H9 (cell line): ENCODE results near the gene NAA25. TPM values are rescaled to one million over a fixed set of nuclear protein-coding genes. Genes with fewer than 3 reads are reported as not detected.

ENCODE experiments used
- DNase-seq: peaks from one replicate; pipeline ENCODE4 v3.0.0-alpha.2; 2017
- H2AFZ ChIP-seq: one replicate; pipeline ENCODE4 v1.6.1; 2013; ENCODE audit warnings: mild to moderate bottlenecking, low read length, control low read depth, moderate library complexity
- H2AK5ac ChIP-seq: 2 replicates; pipeline ENCODE4 v1.6.1; 2013; ENCODE audit warnings: low read length, control low read depth, mixed read lengths; ENCODE audit not compliant: insufficient read length
- H2BK120ac ChIP-seq: one replicate; pipeline ENCODE4 v1.6.1; 2013; ENCODE audit warnings: low read depth, mild to moderate bottlenecking, low read length, control low read depth, inconsistent platforms; ENCODE audit not compliant: poor library complexity, severe bottlenecking
- H2BK12ac ChIP-seq: 2 replicates; pipeline ENCODE4 v1.6.1; 2013; ENCODE audit warnings: low read length, control low read depth, mixed read lengths, low read depth; ENCODE audit not compliant: insufficient read length
- H2BK15ac ChIP-seq: 2 replicates; pipeline ENCODE4 v1.6.1; 2013; ENCODE audit warnings: low read depth, low read length, control low read depth
- H2BK20ac ChIP-seq: one replicate; pipeline ENCODE4 v1.6.1; 2013; ENCODE audit warnings: low read depth, mild to moderate bottlenecking, low read length, control low read depth, inconsistent platforms; ENCODE audit not compliant: poor library complexity, severe bottlenecking
- H2BK5ac ChIP-seq: 2 replicates; pipeline ENCODE4 v1.6.1; 2013; ENCODE audit warnings: low read length, control low read depth, mixed read lengths; ENCODE audit not compliant: insufficient read length
- H3K14ac ChIP-seq: 2 replicates; pipeline ENCODE4 v1.6.1; 2013; ENCODE audit warnings: low read length, control low read depth; ENCODE audit not compliant: insufficient read depth
- H3K18ac ChIP-seq: 2 replicates; pipeline ENCODE4 v1.6.1; 2013; ENCODE audit warnings: low read depth, mild to moderate bottlenecking, mixed read lengths, low read length, control low read depth; ENCODE audit not compliant: insufficient read length
- H3K23ac ChIP-seq: 2 replicates; pipeline ENCODE4 v1.6.1; 2013; ENCODE audit warnings: low read length, control low read depth, mixed read lengths, low read depth; ENCODE audit not compliant: insufficient read length
- H3K23me2 ChIP-seq: 2 replicates; pipeline ENCODE4 v1.6.1; 2013; ENCODE audit warnings: low read depth, mild to moderate bottlenecking, mixed read lengths, low read length, control low read depth; ENCODE audit not compliant: insufficient read length, poor library complexity, severe bottlenecking
- H3K27ac ChIP-seq: 2 replicates; pipeline ENCODE4 v1.5.1; 2013; ENCODE audit warnings: low read length, control low read depth, mixed read lengths, low read depth; ENCODE audit not compliant: insufficient read length
- H3K27me3 ChIP-seq: 2 replicates; pipeline ENCODE4 v1.6.1; 2013; ENCODE audit warnings: low read length, control low read depth, inconsistent platforms; ENCODE audit not compliant: insufficient read depth
- H3K4ac ChIP-seq: 2 replicates; pipeline ENCODE4 v1.6.1; 2013; ENCODE audit warnings: low read depth, mild to moderate bottlenecking, control low read depth, inconsistent platforms, low read length, moderate library complexity
- H3K4me1 ChIP-seq: 2 replicates; pipeline ENCODE4 v1.6.1; 2013; ENCODE audit warnings: low read length, control low read depth, inconsistent platforms; ENCODE audit not compliant: insufficient read depth
- H3K4me2 ChIP-seq: 2 replicates; pipeline ENCODE4 v1.6.1; 2013; ENCODE audit warnings: low read length, control low read depth, mixed read lengths; ENCODE audit not compliant: insufficient read length, insufficient read depth
- H3K56ac ChIP-seq: 2 replicates; pipeline ENCODE4 v1.6.1; 2013; ENCODE audit warnings: low read depth, mild to moderate bottlenecking, mixed read lengths, low read length, control low read depth; ENCODE audit not compliant: insufficient read length
- H3K79me1 ChIP-seq: 2 replicates; pipeline ENCODE4 v1.6.1; 2013; ENCODE audit warnings: low read depth, mild to moderate bottlenecking, moderate library complexity, low read length, control low read depth, inconsistent platforms; ENCODE audit not compliant: insufficient read depth, poor library complexity, severe bottlenecking
- H3K79me2 ChIP-seq: 2 replicates; pipeline ENCODE4 v1.6.1; 2013; ENCODE audit warnings: low read length, control low read depth, inconsistent platforms; ENCODE audit not compliant: insufficient read depth
- H3K9ac ChIP-seq: 2 replicates; pipeline ENCODE4 v1.6.1; 2013; ENCODE audit warnings: low read length, control low read depth, mixed read lengths; ENCODE audit not compliant: insufficient read length; ENCODE audit errors: extremely low read depth
- H3K9me3 ChIP-seq: one replicate; pipeline ENCODE4 v1.6.1; 2013; ENCODE audit warnings: low read depth, low read length, inconsistent platforms; ENCODE audit not compliant: control insufficient read depth
- H3T11ph ChIP-seq: one replicate; pipeline ENCODE4 v1.6.1; 2013; ENCODE audit warnings: mild to moderate bottlenecking, low read length, control low read depth, inconsistent platforms
- H4K20me1 ChIP-seq: one replicate; pipeline ENCODE4 v1.6.1; 2013; ENCODE audit not compliant: control insufficient read depth, insufficient read length, insufficient read depth
- H4K5ac ChIP-seq: 2 replicates; pipeline ENCODE4 v1.6.1; 2013; ENCODE audit warnings: low read depth, mild to moderate bottlenecking, mixed read lengths, low read length, control low read depth; ENCODE audit not compliant: insufficient read length
- H4K8ac ChIP-seq: replicated peaks from 2 replicates; pipeline ENCODE4 v1.6.1; 2013; ENCODE audit warnings: low read length, control low read depth, mixed read lengths, low read depth; ENCODE audit not compliant: insufficient read length
- H4K91ac ChIP-seq: 2 replicates; pipeline ENCODE4 v1.6.1; 2013; ENCODE audit warnings: low read depth, mild to moderate bottlenecking, moderate library complexity, mixed read lengths, low read length, control low read depth; ENCODE audit not compliant: insufficient read length
- H3K27ac Mint-ChIP-seq, 3 experiments: 2 replicates in 2 of 3; 3 replicates in 1 of 3; pipeline ENCODE4 v1.8.0; 2020 to 2021; ENCODE audit warnings: mixed read lengths in 3 of 3, mild to moderate bottlenecking in 1 of 3, moderate library complexity in 1 of 3
- H3K27me3 Mint-ChIP-seq: 2 replicates; pipeline ENCODE4 v1.8.0; 2021; ENCODE audit warnings: low read depth, mild to moderate bottlenecking, moderate library complexity, mixed read lengths
- H3K36me3 Mint-ChIP-seq, 3 experiments: 2 replicates in 2 of 3; 3 replicates in 1 of 3; pipeline ENCODE4 v1.8.0; 2020 to 2021; ENCODE audit warnings: low read depth in 3 of 3, mixed read lengths in 3 of 3; ENCODE audit not compliant: insufficient read depth in 1 of 3
- H3K4me1 Mint-ChIP-seq, 2 experiments: 2 replicates each; pipeline ENCODE4 v1.8.0; 2020; ENCODE audit warnings: mixed read lengths in 2 of 2
- H3K4me3 Mint-ChIP-seq, 2 experiments: 2 replicates in 1 of 2; 3 replicates in 1 of 2; pipeline ENCODE4 v1.8.0; 2020 to 2021; ENCODE audit warnings: mild to moderate bottlenecking in 2 of 2, mixed read lengths in 2 of 2, moderate library complexity in 1 of 2
- H3K9me3 Mint-ChIP-seq, 2 experiments: 2 replicates in 1 of 2; 3 replicates in 1 of 2; pipeline ENCODE4 v1.8.0; 2020; ENCODE audit warnings: mild to moderate bottlenecking in 2 of 2, mixed read lengths in 2 of 2, moderate library complexity in 1 of 2
- WGBS: extraction: QIAGEN DNeasy Blood & Tissue Kit; methylation state at CpG from one replicate; pipeline ENCODE4 v1.1.7; 2013; ENCODE audit warnings: missing lambda C conversion rate, low lambda C conversion rate, mixed read lengths; ENCODE audit not compliant: insufficient read length; ENCODE audit errors: extremely low coverage; 5-methylcytosine and 5-hydroxymethylcytosine counted together
- total RNA-seq: library from RNA; stranded (reverse); gene quantifications from 2 replicates; pipeline ENCODE4 v1.2.1, GENCODE V29; 2021
- TF ChIP-seq, protein P1 (sequence below): fragments of 200-600 bp; sonication (generic); conservative IDR thresholded peaks from 3 replicates; pipeline ENCODE4 v1.8.0; 2021; ENCODE audit warnings: antibody characterized with exemption, mild to moderate bottlenecking

NAA25 gene
- total RNA-seq, 1 experiment from 2014 or later, result 57.1 TPM

DNA sequence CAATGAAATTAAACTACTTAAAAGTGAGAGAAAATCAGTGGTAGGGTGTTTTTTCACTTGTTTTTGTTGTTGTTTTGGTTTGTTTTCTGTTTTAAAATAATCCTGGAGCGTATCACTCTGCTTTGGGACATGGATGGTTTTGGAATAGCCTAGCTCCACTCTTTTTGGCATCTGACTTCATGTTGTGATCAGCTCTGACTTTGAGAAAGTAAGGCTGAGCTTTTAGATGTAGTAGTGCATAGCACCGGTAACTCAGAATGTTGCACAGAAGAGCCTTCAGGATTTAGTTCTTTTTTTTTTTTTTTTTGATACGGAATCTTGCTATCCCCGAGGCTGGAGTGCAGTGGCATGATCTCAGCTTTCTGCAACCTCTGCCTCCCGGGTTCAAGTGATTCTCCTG lies 24.8 kb upstream of the NAA25 start:
- no peak overlapping the region for H3T11ph ChIP-seq
- H2BK12ac ChIP-seq, result no peak overlapping the region
- no peaks in the 10 kb centered on the region for H3K4me1 Mint-ChIP-seq
- no peak overlapping the region for H3K9ac ChIP-seq
- DNase-seq, result no peak
- H3K79me2 ChIP-seq, result no peaks in the 10 kb centered on the region
- H4K91ac ChIP-seq, result no peak overlapping the region
- no peak overlapping the region for H4K8ac ChIP-seq
- no peak overlapping the region for H4K5ac ChIP-seq
- peaks cover 0 to 27% (median 4%) of the 10 kb centered on the region in 3 experiments; a peak in 4 of 7 replicates for H3K36me3 Mint-ChIP-seq
- H3K23ac ChIP-seq, result no peak overlapping the region
- H2BK120ac ChIP-seq, result no peak overlapping the region
- H4K20me1 ChIP-seq, result no peaks in the 10 kb centered on the region
- no peak overlapping the region for H3K18ac ChIP-seq
- H3K9me3 Mint-ChIP-seq, result no peaks in the 10 kb centered on the region
- no peak overlapping the region for H3K4me2 ChIP-seq
- H3K4ac ChIP-seq, result no peak overlapping the region
- no peak overlapping the region for H3K4me3 Mint-ChIP-seq
- no peaks in the 10 kb centered on the region for H3K9me3 ChIP-seq
- no peak overlapping the region for H3K27ac ChIP-seq
- TF ChIP-seq, protein P1, sequence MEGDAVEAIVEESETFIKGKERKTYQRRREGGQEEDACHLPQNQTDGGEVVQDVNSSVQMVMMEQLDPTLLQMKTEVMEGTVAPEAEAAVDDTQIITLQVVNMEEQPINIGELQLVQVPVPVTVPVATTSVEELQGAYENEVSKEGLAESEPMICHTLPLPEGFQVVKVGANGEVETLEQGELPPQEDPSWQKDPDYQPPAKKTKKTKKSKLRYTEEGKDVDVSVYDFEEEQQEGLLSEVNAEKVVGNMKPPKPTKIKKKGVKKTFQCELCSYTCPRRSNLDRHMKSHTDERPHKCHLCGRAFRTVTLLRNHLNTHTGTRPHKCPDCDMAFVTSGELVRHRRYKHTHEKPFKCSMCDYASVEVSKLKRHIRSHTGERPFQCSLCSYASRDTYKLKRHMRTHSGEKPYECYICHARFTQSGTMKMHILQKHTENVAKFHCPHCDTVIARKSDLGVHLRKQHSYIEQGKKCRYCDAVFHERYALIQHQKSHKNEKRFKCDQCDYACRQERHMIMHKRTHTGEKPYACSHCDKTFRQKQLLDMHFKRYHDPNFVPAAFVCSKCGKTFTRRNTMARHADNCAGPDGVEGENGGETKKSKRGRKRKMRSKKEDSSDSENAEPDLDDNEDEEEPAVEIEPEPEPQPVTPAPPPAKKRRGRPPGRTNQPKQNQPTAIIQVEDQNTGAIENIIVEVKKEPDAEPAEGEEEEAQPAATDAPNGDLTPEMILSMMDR, result no peak
- no peaks in the 10 kb centered on the region for H3K23me2 ChIP-seq
- no peak overlapping the region for H2BK20ac ChIP-seq
- H3K27ac Mint-ChIP-seq, result no peak overlapping the region
- H2AK5ac ChIP-seq, result no peak overlapping the region
- no peak overlapping the region for H2BK5ac ChIP-seq
- no peak overlapping the region for H2BK15ac ChIP-seq
- H3K4me1 ChIP-seq, result no peaks in the 10 kb centered on the region
- H2AFZ ChIP-seq, result no peak overlapping the region
- H3K79me1 ChIP-seq, result no peaks in the 10 kb centered on the region
- no peak overlapping the region for H3K14ac ChIP-seq
- no CpG with 5 or more reads among the region's 5 CpGs for WGBS
- H3K56ac ChIP-seq, result no peak overlapping the region
- H3K27me3 Mint-ChIP-seq, result no peaks in the 10 kb centered on the region
- no peaks in the 10 kb centered on the region for H3K27me3 ChIP-seq
